Measurements from ENCODE around the gene TMEM123. TPM values are rescaled to one million over a fixed set of nuclear protein-coding genes. Genes with fewer than 3 reads are reported as not detected.

Gene TMEM123
- total RNA-seq, 1 experiment from 2014 or later: 116 TPM

DNA sequence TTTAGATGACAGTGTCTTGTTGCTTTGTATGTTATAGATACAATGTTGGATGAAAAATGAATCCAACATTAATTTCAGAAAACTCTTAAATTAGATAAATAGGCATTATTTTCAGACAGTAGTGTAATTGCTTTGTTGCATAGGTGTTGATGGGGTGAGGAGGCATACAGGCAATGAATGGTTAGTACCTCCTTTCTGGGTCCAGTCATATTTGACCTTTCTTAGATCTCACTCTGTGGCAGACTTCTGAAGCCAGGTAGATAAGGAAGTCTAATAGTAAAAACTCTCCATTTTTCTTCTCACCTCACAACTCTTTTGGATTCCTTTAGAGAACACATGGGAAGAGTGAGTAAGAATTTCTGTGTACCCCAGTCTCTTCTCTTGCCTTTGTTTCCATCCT lies 73.7 kb downstream of the TMEM123 start:
- no peak overlapping the region for H3K27ac Mint-ChIP-seq
- ChIA-PET CTCF (interaction anchor here (3.9 kb wide), 1 partner anchor 12 kb away, joined by 16 read pairs; no protein-coding TSS in a partner anchor), POLR2A (no interaction called here)
- H3K36me3 Mint-ChIP-seq: peaks cover 25% of the 10 kb centered on the region
- no peak overlapping the region for H3K4me3 Mint-ChIP-seq
- peaks cover 22% of the 10 kb centered on the region for H3K4me1 Mint-ChIP-seq
- ATAC-seq (no peak), DNase-seq (ENCODE audit: low spot score) (no peak)
- no peaks in the 10 kb centered on the region for H3K27me3 Mint-ChIP-seq (ENCODE audit: low read depth)
- TF ChIP-seq, protein P1, sequence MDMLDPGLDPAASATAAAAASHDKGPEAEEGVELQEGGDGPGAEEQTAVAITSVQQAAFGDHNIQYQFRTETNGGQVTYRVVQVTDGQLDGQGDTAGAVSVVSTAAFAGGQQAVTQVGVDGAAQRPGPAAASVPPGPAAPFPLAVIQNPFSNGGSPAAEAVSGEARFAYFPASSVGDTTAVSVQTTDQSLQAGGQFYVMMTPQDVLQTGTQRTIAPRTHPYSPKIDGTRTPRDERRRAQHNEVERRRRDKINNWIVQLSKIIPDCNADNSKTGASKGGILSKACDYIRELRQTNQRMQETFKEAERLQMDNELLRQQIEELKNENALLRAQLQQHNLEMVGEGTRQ (CRISPR knock-in tag; IDR thresholded peaks at IDR 0.05): no peak
- TF ChIP-seq, protein P2, sequence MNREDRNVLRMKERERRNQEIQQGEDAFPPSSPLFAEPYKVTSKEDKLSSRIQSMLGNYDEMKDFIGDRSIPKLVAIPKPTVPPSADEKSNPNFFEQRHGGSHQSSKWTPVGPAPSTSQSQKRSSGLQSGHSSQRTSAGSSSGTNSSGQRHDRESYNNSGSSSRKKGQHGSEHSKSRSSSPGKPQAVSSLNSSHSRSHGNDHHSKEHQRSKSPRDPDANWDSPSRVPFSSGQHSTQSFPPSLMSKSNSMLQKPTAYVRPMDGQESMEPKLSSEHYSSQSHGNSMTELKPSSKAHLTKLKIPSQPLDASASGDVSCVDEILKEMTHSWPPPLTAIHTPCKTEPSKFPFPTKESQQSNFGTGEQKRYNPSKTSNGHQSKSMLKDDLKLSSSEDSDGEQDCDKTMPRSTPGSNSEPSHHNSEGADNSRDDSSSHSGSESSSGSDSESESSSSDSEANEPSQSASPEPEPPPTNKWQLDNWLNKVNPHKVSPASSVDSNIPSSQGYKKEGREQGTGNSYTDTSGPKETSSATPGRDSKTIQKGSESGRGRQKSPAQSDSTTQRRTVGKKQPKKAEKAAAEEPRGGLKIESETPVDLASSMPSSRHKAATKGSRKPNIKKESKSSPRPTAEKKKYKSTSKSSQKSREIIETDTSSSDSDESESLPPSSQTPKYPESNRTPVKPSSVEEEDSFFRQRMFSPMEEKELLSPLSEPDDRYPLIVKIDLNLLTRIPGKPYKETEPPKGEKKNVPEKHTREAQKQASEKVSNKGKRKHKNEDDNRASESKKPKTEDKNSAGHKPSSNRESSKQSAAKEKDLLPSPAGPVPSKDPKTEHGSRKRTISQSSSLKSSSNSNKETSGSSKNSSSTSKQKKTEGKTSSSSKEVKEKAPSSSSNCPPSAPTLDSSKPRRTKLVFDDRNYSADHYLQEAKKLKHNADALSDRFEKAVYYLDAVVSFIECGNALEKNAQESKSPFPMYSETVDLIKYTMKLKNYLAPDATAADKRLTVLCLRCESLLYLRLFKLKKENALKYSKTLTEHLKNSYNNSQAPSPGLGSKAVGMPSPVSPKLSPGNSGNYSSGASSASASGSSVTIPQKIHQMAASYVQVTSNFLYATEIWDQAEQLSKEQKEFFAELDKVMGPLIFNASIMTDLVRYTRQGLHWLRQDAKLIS (CRISPR knock-in tag; IDR thresholded peaks at IDR 0.05; ENCODE audit: borderline replicate concordance): no peak
- TF ChIP-seq HMGA2 (CRISPR knock-in tag; IDR thresholded peaks at IDR 0.05) (no peak), CREB1 (CRISPR knock-in tag; IDR thresholded peaks at IDR 0.05) (no peak)
- H3K9me3 Mint-ChIP-seq: no peaks in the 10 kb centered on the region

DNA sequence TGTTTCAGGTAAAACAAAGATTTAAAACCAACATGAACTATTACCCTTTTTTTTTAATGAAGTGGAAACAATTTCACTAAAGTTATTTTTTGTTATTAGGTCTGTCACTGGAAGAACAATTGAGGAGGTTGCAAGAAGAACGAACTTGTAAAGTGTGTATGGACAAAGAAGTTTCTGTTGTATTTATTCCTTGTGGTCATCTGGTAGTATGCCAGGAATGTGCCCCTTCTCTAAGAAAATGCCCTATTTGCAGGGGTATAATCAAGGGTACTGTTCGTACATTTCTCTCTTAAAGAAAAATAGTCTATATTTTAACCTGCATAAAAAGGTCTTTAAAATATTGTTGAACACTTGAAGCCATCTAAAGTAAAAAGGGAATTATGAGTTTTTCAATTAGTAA lies 74.7 kb downstream of the TMEM123 start:
- DNase-seq (ENCODE audit: low spot score) (no peak), ATAC-seq (no peak)
- H3K27ac Mint-ChIP-seq: no peak overlapping the region
- H3K4me3 Mint-ChIP-seq: no peak overlapping the region
- no peaks in the 10 kb centered on the region for H3K9me3 Mint-ChIP-seq
- TF ChIP-seq NR2C2 (CRISPR knock-in tag; IDR thresholded peaks at IDR 0.05): no peak
- peaks cover 28% of the 10 kb centered on the region for H3K36me3 Mint-ChIP-seq
- POLR2A ChIA-PET: no interaction called here
- CTCF ChIA-PET: no interaction called here
- H3K4me1 Mint-ChIP-seq: peaks cover 13% of the 10 kb centered on the region
- H3K27me3 Mint-ChIP-seq (ENCODE audit: low read depth): no peaks in the 10 kb centered on the region

DNA sequence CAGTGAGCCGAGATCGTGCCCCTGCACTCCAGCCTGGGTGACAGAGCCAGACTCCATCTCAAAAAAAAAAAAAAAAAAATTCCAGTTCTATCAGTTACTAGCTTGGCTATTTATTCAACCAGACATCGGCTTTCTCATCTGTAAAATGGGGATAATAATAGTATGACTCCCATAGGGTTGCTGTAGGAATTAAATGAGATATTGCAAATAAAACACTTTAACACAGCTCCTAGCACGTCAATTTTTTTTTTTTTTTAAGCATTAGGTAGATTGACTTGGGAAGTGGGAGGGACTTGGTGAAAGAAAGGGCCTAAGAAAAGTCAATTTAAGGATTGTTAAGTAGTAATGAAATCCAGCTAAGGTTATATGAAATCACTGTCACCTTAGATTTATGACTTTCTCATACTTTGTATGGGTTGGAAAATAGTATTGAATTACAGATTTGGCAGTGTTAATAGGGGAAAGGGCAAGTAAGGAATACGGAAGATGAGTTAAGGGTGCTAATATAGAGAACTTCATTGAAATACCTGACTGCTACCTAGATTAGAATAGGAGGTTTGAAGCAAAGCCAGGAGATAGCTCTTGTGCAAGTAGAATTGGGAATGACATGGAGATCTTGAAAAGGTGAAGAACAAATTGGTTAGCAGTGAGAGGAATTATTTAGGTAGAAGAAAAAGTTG lies 76.7 kb downstream of the TMEM123 start:
- Mint-ChIP-seq H3K4me1 (peaks cover 13% of the 10 kb centered on the region), H3K4me3 (no peak overlapping the region), H3K9me3 (no peaks in the 10 kb centered on the region), H3K27ac (no peak overlapping the region), H3K36me3 (peaks cover 33% of the 10 kb centered on the region), H3K27me3 (ENCODE audit: low read depth) (no peaks in the 10 kb centered on the region)
- ATAC-seq (no peak), DNase-seq (ENCODE audit: low spot score) (no peak)
- POLR2A ChIA-PET: interaction anchor here (1.6 kb wide), 1 partner anchor 76 kb away, joined by 3 read pairs; no protein-coding TSS in a partner anchor
- CTCF ChIA-PET: interaction anchor here (1.1 to 2.3 kb wide), 3 partner anchors 14 to 66 kb away, joined by 3 to 15 read pairs (median 5); no protein-coding TSS in a partner anchor
- no peak for TF ChIP-seq NR3C1 (CRISPR knock-in tag; conservative IDR thresholded peaks at IDR 0.05; ENCODE audit: low read depth)
- TF ChIP-seq, protein P3, sequence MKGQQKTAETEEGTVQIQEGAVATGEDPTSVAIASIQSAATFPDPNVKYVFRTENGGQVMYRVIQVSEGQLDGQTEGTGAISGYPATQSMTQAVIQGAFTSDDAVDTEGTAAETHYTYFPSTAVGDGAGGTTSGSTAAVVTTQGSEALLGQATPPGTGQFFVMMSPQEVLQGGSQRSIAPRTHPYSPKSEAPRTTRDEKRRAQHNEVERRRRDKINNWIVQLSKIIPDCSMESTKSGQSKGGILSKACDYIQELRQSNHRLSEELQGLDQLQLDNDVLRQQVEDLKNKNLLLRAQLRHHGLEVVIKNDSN (CRISPR knock-in tag; IDR thresholded peaks at IDR 0.05): no peak
- no peak for TF ChIP-seq IRF2 (CRISPR knock-in tag; IDR thresholded peaks at IDR 0.05; ENCODE audit: borderline replicate concordance, low read depth)
- no peak for TF ChIP-seq ZNF396 (CRISPR knock-in tag; IDR thresholded peaks at IDR 0.05; ENCODE audit: borderline replicate concordance)
- TF ChIP-seq, protein P4, sequence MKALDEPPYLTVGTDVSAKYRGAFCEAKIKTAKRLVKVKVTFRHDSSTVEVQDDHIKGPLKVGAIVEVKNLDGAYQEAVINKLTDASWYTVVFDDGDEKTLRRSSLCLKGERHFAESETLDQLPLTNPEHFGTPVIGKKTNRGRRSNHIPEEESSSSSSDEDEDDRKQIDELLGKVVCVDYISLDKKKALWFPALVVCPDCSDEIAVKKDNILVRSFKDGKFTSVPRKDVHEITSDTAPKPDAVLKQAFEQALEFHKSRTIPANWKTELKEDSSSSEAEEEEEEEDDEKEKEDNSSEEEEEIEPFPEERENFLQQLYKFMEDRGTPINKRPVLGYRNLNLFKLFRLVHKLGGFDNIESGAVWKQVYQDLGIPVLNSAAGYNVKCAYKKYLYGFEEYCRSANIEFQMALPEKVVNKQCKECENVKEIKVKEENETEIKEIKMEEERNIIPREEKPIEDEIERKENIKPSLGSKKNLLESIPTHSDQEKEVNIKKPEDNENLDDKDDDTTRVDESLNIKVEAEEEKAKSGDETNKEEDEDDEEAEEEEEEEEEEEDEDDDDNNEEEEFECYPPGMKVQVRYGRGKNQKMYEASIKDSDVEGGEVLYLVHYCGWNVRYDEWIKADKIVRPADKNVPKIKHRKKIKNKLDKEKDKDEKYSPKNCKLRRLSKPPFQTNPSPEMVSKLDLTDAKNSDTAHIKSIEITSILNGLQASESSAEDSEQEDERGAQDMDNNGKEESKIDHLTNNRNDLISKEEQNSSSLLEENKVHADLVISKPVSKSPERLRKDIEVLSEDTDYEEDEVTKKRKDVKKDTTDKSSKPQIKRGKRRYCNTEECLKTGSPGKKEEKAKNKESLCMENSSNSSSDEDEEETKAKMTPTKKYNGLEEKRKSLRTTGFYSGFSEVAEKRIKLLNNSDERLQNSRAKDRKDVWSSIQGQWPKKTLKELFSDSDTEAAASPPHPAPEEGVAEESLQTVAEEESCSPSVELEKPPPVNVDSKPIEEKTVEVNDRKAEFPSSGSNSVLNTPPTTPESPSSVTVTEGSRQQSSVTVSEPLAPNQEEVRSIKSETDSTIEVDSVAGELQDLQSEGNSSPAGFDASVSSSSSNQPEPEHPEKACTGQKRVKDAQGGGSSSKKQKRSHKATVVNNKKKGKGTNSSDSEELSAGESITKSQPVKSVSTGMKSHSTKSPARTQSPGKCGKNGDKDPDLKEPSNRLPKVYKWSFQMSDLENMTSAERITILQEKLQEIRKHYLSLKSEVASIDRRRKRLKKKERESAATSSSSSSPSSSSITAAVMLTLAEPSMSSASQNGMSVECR (CRISPR knock-in tag; IDR thresholded peaks at IDR 0.05; ENCODE audit: borderline replicate concordance): no peak
- TF ChIP-seq, protein P5, sequence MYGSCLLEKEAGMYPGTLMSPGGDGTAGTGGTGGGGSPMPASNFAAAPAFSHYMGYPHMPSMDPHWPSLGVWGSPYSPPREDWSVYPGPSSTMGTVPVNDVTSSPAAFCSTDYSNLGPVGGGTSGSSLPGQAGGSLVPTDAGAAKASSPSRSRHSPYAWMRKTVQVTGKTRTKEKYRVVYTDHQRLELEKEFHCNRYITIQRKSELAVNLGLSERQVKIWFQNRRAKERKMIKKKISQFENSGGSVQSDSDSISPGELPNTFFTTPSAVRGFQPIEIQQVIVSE (CRISPR knock-in tag; IDR thresholded peaks at IDR 0.05; ENCODE audit: borderline replicate concordance): no peak
- TF ChIP-seq, protein P6, sequence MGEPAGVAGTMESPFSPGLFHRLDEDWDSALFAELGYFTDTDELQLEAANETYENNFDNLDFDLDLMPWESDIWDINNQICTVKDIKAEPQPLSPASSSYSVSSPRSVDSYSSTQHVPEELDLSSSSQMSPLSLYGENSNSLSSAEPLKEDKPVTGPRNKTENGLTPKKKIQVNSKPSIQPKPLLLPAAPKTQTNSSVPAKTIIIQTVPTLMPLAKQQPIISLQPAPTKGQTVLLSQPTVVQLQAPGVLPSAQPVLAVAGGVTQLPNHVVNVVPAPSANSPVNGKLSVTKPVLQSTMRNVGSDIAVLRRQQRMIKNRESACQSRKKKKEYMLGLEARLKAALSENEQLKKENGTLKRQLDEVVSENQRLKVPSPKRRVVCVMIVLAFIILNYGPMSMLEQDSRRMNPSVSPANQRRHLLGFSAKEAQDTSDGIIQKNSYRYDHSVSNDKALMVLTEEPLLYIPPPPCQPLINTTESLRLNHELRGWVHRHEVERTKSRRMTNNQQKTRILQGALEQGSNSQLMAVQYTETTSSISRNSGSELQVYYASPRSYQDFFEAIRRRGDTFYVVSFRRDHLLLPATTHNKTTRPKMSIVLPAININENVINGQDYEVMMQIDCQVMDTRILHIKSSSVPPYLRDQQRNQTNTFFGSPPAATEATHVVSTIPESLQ (CRISPR knock-in tag; IDR thresholded peaks at IDR 0.05): no peak
- TF ChIP-seq, protein P2 (CRISPR knock-in tag; IDR thresholded peaks at IDR 0.05; ENCODE audit: borderline replicate concordance): no peak
- no peak for TF ChIP-seq OVOL2 (CRISPR knock-in tag; IDR thresholded peaks at IDR 0.05; ENCODE audit: borderline replicate concordance)
